BLaER1 treated with 17β-estradiol and CSF1 and Interleukin-3, amounts not matched to agents 10 nM and 100 nM (cell line): ENCODE measurements around the gene CLEC11A.

Experiments
- H3K27ac ChIP-seq, 11 experiments: shearing (Covaris generic); formaldehyde crosslinking; 2 replicates each; pipeline ENCODE4 v1.8.1; 2022
- H3K27me3 ChIP-seq, 11 experiments: shearing (Covaris generic); formaldehyde crosslinking; 2 replicates each; pipeline ENCODE4 v1.8.1; 2022
- H3K36me3 ChIP-seq, 11 experiments: shearing (Covaris generic); formaldehyde crosslinking; 2 replicates each; pipeline ENCODE4 v1.8.1; 2022
- H3K4me1 ChIP-seq, 10 experiments: shearing (Covaris generic); formaldehyde crosslinking; 2 replicates each; pipeline ENCODE4 v1.8.1; 2022
- H3K4me2 ChIP-seq, 11 experiments: shearing (Covaris generic); formaldehyde crosslinking; 2 replicates each; pipeline ENCODE4 v1.8.1; 2022
- H3K4me3 ChIP-seq, 10 experiments: shearing (Covaris generic); formaldehyde crosslinking; 2 replicates each; pipeline ENCODE4 v1.8.1; 2022
- H3K9ac ChIP-seq, 11 experiments: shearing (Covaris generic); formaldehyde crosslinking; 2 replicates each; pipeline ENCODE4 v1.8.1; 2022
- H3K9me3 ChIP-seq, 11 experiments: shearing (Covaris generic); formaldehyde crosslinking; replicated peaks in 1 of 11; 2 replicates each; pipeline ENCODE4 v1.8.1; 2022
- H4K20me1 ChIP-seq, 11 experiments: shearing (Covaris generic); formaldehyde crosslinking; 2 replicates each; pipeline ENCODE4 v1.8.1; 2022
- Cebpa-rat ChIP-seq, 11 experiments: shearing (Covaris generic); IDR thresholded peaks; 2 replicates each; pipeline ENCODE4 v1.8.1; 2022

Gene CLEC11A, protein sequence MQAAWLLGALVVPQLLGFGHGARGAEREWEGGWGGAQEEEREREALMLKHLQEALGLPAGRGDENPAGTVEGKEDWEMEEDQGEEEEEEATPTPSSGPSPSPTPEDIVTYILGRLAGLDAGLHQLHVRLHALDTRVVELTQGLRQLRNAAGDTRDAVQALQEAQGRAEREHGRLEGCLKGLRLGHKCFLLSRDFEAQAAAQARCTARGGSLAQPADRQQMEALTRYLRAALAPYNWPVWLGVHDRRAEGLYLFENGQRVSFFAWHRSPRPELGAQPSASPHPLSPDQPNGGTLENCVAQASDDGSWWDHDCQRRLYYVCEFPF

DNA sequence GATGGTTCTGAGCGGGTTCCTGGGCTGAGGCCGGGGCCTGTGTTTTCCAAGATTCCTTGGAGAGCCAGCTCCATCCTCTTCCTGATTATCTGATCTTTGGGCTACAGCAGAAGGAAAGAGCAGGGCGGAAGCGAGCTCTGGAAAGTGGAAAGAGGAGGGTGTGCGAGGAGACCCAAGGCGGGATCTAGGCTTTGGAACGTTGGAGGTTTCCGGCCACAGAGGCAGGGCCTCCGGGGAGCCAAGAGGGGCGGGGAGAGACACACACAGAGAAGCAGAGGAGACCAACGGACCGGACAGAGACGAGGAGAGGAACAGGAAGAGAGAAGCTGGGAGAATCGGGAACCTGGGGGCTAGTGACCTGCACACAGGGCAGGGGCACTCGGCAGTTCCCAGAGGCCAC lies at the start of gene CLEC11A:
TSS of gene CLEC11A (plus strand) at position 296 of the 400 bp plus-strand sequence. CDS start 162 bp downstream, outside the sequence.
- peak within 1 kb of the TSS; percentile 77 to 92 (median 89) for H3K9ac ChIP-seq
- H3K4me3 ChIP-seq, result peak within 1 kb of the TSS; percentile 72 to 97 (median 84)
- peak within 1 kb of the TSS; percentile 93 to 100 (median 97) for H3K4me2 ChIP-seq

DNA sequence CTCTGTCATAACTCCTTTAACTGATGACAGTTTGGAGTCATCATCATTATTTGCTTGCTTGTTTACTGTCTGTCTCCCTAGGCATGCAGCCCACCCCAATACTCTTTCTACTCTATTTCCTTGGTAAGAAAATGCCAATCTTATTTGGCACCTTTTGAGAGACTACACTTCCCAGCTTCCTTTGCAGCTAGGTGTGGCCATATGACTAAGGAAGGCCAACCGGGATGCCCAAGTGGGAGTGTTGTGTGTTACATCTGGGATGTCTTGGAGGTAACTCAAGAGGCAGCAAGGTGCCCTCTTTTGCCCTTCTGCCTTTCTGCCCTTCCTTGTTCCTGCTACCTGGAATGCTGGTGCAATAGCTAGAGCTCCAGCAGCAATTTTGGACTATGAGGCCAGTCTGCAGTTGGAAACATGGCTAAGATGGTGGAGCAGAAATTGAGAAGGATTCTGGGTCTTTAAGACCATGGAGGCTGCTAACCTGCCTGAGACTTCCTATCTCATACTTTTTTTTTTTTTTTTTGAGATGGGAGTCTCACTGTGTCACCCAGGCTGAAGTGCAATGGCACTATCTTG lies 46.5 kb upstream of the CLEC11A start:
- Histone ChIP-seq H3K27me3 (no peaks in the 10 kb centered on the region), H3K4me1 (peaks cover 10 to 14% (median 14%) of the 10 kb centered on the region in 10 experiments; a peak in 18 of 20 replicates), H3K27ac (no peak overlapping the region), H3K4me2 (no peak overlapping the region), H3K9ac (no peak overlapping the region), H4K20me1 (peaks cover 0 to 13% (median 0%) of the 10 kb centered on the region in 11 experiments; a peak in 6 of 22 replicates), H3K4me3 (no peak overlapping the region), H3K9me3 (no peaks in the 10 kb centered on the region), H3K36me3 (peaks cover 0 to 45% (median 28%) of the 10 kb centered on the region in 11 experiments; a peak in 13 of 22 replicates)
- no peak for TF ChIP-seq Cebpa-rat (IDR thresholded peaks at IDR 0.05)

More for the DNA sequence above, at the start of gene CLEC11A:
- Histone ChIP-seq H3K36me3 (peaks cover 0 to 28% (median 22%) of the 10 kb centered on the region in 11 experiments; a peak in 18 of 22 replicates), H3K27me3 (no peaks in the 10 kb centered on the region), H3K27ac (peak within 1 kb of the TSS in 10 of 11 experiments; percentile 66 to 97 (median 90); a peak in 21 of 22 replicates), H4K20me1 (peaks cover 0 to 40% (median 27%) of the 10 kb centered on the region in 11 experiments; a peak in 16 of 22 replicates), H3K9me3 (no peaks in the 10 kb centered on the region), H3K4me1 (peaks cover 62 to 71% (median 65%) of the 10 kb centered on the region in 10 experiments)
- no peak for TF ChIP-seq Cebpa-rat (IDR thresholded peaks at IDR 0.05)

DNA sequence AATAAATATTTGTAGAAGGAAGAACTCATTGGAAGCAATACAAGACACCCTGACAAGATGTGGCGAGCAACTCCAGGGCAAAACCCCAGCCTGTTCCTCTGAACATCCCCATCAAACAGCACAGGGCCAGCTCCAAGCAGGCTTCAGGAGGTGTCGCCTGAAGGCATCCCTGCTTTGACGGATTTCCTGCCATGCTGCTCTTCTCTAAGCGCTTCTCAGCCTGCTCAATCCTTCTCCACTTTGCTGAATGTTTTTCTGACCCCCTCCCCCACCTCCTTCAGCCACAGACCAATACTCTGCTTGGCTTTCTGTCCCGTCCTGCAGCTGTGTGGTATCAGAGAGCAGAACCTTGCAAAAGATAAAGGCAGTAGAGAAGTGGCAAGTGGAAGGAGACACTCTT lies 45.5 kb upstream of the CLEC11A start:
- no peaks in the 10 kb centered on the region for H3K27me3 ChIP-seq
- H4K20me1 ChIP-seq, result peaks cover 0 to 13% (median 0%) of the 10 kb centered on the region in 11 experiments; a peak in 6 of 22 replicates
- peaks cover 10 to 14% (median 14%) of the 10 kb centered on the region in 10 experiments; a peak in 18 of 20 replicates for H3K4me1 ChIP-seq
- TF ChIP-seq Cebpa-rat (IDR thresholded peaks at IDR 0.05), result no peak
- no peak overlapping the region for H3K9ac ChIP-seq
- peaks cover 0 to 48% (median 33%) of the 10 kb centered on the region in 11 experiments; a peak in 15 of 22 replicates for H3K36me3 ChIP-seq
- no peaks in the 10 kb centered on the region for H3K9me3 ChIP-seq
- no peak overlapping the region for H3K4me2 ChIP-seq
- H3K4me3 ChIP-seq, result no peak overlapping the region
- H3K27ac ChIP-seq, result no peak overlapping the region

DNA sequence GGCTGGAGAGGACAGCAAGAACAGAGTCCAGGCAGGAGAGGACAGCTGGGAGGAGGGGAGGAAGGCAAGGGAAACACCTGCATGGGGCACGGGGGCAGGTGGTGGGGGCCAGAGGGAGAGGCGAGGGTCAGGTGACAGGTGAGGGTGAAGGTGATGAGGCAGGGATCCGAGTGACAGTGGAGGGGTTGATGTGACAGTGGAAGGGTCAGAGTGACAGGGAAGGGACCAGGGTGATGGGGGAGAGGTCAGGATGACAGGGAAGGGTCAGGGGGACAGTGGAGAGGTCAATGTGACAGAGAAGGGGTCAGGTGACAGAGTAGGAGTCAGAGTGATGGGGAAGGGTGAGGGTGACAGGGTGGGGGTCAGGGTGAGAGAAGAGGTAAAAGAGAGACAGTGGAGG lies 44.8 kb upstream of the CLEC11A start:
- Histone ChIP-seq H3K4me2 (no peak overlapping the region), H4K20me1 (peaks cover 0 to 7% (median 0%) of the 10 kb centered on the region in 11 experiments; a peak in 5 of 22 replicates), H3K27ac (no peak overlapping the region), H3K4me3 (no peak overlapping the region), H3K9me3 (no peaks in the 10 kb centered on the region), H3K4me1 (peaks cover 10 to 14% (median 14%) of the 10 kb centered on the region in 10 experiments; a peak in 18 of 20 replicates), H3K9ac (no peak overlapping the region), H3K27me3 (no peaks in the 10 kb centered on the region), H3K36me3 (peaks cover 0 to 55% (median 40%) of the 10 kb centered on the region in 11 experiments; a peak in 16 of 22 replicates)
- TF ChIP-seq Cebpa-rat (IDR thresholded peaks at IDR 0.05), result no peak

DNA sequence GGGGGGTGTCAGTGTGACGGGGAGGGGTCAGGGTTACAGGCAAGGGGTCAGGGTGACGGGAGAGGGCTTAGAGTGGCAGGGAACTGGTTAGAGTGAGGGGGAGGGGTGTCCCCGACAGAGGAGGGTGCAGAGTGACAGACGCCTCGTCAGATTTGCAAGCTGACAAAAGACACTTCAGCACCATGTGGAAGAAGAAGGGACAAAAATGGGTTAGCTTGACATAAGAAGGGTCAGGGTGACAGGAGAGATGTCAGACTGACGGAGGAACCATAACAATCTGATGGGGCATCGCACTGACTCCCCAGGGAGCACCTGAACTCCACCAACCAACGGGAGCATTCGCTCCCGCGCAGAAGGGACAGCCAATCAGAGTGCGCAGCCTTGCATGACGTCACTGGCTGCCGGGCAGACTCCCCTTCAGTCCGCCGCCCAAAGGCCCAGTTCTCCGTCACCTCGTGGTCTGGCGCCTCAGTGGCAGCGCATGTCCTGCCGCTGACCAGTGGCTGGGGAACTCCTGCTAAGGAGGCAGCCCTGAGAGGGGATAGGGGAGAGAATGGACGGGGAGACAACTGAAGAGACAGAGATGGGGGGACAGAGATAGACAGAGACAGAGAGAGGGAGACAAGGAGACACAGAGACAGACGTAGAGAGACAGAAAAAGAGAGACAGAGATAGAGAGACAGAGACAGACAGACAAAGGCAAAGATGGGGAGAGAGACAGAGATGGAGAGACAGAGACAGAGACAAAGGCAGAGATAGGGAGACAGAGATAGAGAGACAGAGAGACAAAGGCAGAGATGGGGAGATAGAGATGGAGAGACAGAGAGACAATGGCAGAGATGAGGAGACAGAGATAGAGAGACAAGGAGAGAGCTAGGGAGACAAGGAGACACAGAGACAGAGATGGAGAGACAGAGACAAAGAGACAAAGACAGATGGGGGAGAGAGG lies 43.7 kb upstream of the CLEC11A start:
- Histone ChIP-seq H3K4me3 (no peak overlapping the region), H3K9me3 (no peaks in the 10 kb centered on the region), H3K27ac (peak overlapping the region in 5 of 11 experiments; percentile 31 to 50 (median 39); a peak in 5 of 22 replicates), H3K4me2 (peak overlapping the region; percentile 6 to 77 (median 60)), H3K36me3 (peaks cover 0 to 63% (median 51%) of the 10 kb centered on the region in 11 experiments; a peak in 16 of 22 replicates), H3K4me1 (peaks cover 10 to 14% (median 14%) of the 10 kb centered on the region in 10 experiments; a peak in 18 of 20 replicates), H3K27me3 (no peaks in the 10 kb centered on the region), H4K20me1 (peaks cover 0 to 4% (median 0%) of the 10 kb centered on the region in 11 experiments; a peak in 3 of 22 replicates), H3K9ac (peak overlapping the region in 1 of 11 experiments; percentile 6; a peak in 1 of 22 replicates)
- no peak for TF ChIP-seq Cebpa-rat (IDR thresholded peaks at IDR 0.05)

DNA sequence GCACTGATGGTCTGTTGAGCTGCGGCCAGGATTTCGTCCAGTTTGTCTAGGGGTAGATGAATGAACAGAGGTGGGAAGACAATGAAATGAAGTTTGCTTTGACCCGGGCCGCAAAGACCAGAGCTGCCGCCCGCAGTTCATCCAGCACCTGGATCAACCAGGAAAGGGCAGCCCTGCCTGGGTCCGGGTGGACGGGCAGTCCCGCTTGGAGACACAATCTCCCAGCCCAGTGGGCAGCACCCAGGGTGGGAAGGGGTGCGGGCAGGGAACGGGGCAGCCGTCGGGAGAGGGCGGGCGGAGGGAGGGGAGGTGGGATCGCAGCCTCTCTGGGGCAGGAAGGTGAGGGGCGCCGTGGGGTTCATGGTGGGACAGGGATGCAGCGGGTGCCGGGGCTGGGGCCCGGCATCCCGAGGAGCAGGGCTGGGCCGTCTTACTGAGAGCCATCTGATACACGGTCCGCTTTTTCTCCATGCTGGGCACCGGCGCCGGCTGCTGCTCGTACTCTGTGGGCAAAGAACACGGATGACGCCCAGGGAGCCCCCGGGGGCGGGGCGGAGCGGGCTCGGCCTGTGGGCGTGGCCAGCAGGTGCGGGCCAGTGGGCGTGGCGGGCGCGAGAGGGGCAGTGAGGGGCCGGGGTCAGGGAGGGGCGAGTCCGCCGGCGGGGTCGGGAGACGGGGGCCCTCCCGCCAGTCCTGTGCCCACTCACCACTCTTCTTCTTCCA lies 36.7 kb upstream of the CLEC11A start:
- H3K4me2 ChIP-seq, result no peak overlapping the region
- H3K27ac ChIP-seq, result no peak overlapping the region
- H3K27me3 ChIP-seq, result no peaks in the 10 kb centered on the region

DNA sequence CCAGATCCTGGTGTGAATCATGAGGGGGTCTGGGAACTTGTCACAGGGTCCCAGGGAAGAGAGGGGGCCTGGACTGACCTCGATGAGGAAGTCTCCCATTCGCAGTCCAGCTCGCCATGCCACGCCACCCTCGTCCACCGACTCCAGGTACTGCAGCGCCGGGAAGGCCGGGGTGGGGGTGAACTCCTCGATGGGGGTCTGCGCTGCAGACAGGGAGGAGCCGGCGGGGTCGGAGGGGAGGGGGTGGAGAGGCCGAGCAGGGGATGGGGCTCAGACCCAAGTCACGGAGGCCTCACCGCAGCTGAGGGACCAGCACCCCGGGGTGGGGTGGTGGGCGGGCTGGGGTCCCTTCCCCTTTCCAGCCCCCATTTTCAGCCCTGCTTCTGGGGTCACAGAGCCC lies 34.4 kb upstream of the CLEC11A start:
- TF ChIP-seq Cebpa-rat (IDR thresholded peaks at IDR 0.05), result no peak
- Histone ChIP-seq H4K20me1 (peaks cover 22 to 72% (median 40%) of the 10 kb centered on the region in 11 experiments; a peak in 19 of 22 replicates), H3K27me3 (peaks cover 0 to 6% (median 4%) of the 10 kb centered on the region in 11 experiments; a peak in 12 of 22 replicates), H3K36me3 (peaks cover 22 to 86% (median 48%) of the 10 kb centered on the region in 11 experiments; a peak in 20 of 22 replicates), H3K9me3 (no peaks in the 10 kb centered on the region), H3K4me2 (no peak overlapping the region), H3K4me1 (no peaks in the 10 kb centered on the region), H3K4me3 (no peak overlapping the region), H3K27ac (no peak overlapping the region), H3K9ac (no peak overlapping the region)

More for the DNA sequence above, 36.7 kb upstream of the CLEC11A start:
- no peak for TF ChIP-seq Cebpa-rat (IDR thresholded peaks at IDR 0.05)
- peaks cover 15 to 50% (median 23%) of the 10 kb centered on the region in 11 experiments; a peak in 19 of 22 replicates for H4K20me1 ChIP-seq
- H3K9me3 ChIP-seq, result no peaks in the 10 kb centered on the region
- no peaks in the 10 kb centered on the region for H3K4me1 ChIP-seq
- peaks cover 27 to 93% (median 60%) of the 10 kb centered on the region in 11 experiments; a peak in 20 of 22 replicates for H3K36me3 ChIP-seq
- no peak overlapping the region for H3K4me3 ChIP-seq
- H3K9ac ChIP-seq, result no peak overlapping the region
